Keratinocyte (primary cell): ENCODE data around the gene LGR4. TPM values are rescaled to one million over a fixed set of nuclear protein-coding genes. Genes with fewer than 3 reads are reported as not detected.

Experiments used
- DNase-seq: peaks from one replicate; pipeline ENCODE4 v3.0.0-alpha.2; 2011; ENCODE audit warnings: low read depth, missing footprints, low spot score
- FAIRE-seq: peaks from 2 replicates; lab custom pipeline; 2011; peaks lifted over from hg19 to GRCh38; lab: Jason Lieb, UNC
- H2AFZ ChIP-seq: 2 replicates; pipeline ENCODE4 v1.6.0; 2012; ENCODE audit warnings: low read length, control low read depth, inconsistent platforms; ENCODE audit not compliant: control insufficient read depth
- H3K27ac ChIP-seq: 2 replicates; pipeline ENCODE4 v1.5.1; 2011; ENCODE audit warnings: low read length; ENCODE audit not compliant: control insufficient read depth, insufficient read depth
- H3K27me3 ChIP-seq: 3 replicates; pipeline ENCODE4 v1.6.0; 2011; ENCODE audit warnings: low read length; ENCODE audit not compliant: control insufficient read depth, insufficient read depth; ENCODE audit errors: extremely low read depth
- H3K36me3 ChIP-seq, 2 experiments: 2 replicates in 1 of 2; 3 replicates in 1 of 2; pipeline ENCODE4 v1.5.1; 2011; ENCODE audit warnings: low read length in 2 of 2, mild to moderate bottlenecking in 1 of 2; ENCODE audit not compliant: control insufficient read depth in 2 of 2, insufficient read depth in 2 of 2; ENCODE audit errors: extremely low read depth in 1 of 2
- H3K4me1 ChIP-seq: 3 replicates; pipeline ENCODE4 v1.5.1; 2011; ENCODE audit warnings: low read length; ENCODE audit not compliant: control insufficient read depth, insufficient read depth; ENCODE audit errors: extremely low read depth
- H3K4me2 ChIP-seq: 3 replicates; pipeline ENCODE4 v1.6.0; 2011; ENCODE audit warnings: low read depth, low read length; ENCODE audit not compliant: control insufficient read depth, insufficient read depth; ENCODE audit errors: extremely low read depth
- H3K4me3 ChIP-seq, 3 experiments: fragments of 200-600 bp in 1 of 3; sonication (generic) in 1 of 3; 2 replicates in 2 of 3; 3 replicates in 1 of 3; pipeline ENCODE4 v1.5.1; 2011 to 2016; ENCODE audit warnings: low read length in 3 of 3, mild to moderate bottlenecking in 3 of 3, control low read depth in 2 of 3, inconsistent platforms in 1 of 3, low read depth in 1 of 3, mixed read lengths in 1 of 3, mixed run types in 1 of 3, moderate library complexity in 1 of 3; ENCODE audit not compliant: control insufficient read depth in 2 of 3, insufficient read depth in 2 of 3; ENCODE audit errors: extremely low read depth in 1 of 3
- H3K79me2 ChIP-seq: 2 replicates; pipeline ENCODE4 v1.6.0; 2012; ENCODE audit warnings: low read length; ENCODE audit not compliant: control insufficient read depth, insufficient read depth
- H3K9ac ChIP-seq: 3 replicates; pipeline ENCODE4 v1.6.0; 2011; ENCODE audit warnings: low read length; ENCODE audit not compliant: control insufficient read depth, insufficient read depth; ENCODE audit errors: extremely low read depth
- H3K9me1 ChIP-seq: 3 replicates; pipeline ENCODE4 v1.6.0; 2011; ENCODE audit warnings: low read length; ENCODE audit not compliant: control insufficient read depth, insufficient read depth; ENCODE audit errors: extremely low read depth
- H3K9me3 ChIP-seq: 2 replicates; pipeline ENCODE4 v1.5.1; 2012; ENCODE audit warnings: low read depth, low read length; ENCODE audit not compliant: control insufficient read depth
- H4K20me1 ChIP-seq: 3 replicates; pipeline ENCODE4 v1.6.0; 2011; ENCODE audit warnings: low read length; ENCODE audit not compliant: control insufficient read depth, insufficient read depth; ENCODE audit errors: extremely low read depth
- CTCF ChIP-seq, 3 experiments: IDR thresholded peaks in 1 of 3; conservative IDR thresholded peaks in 1 of 3; optimal IDR thresholded peaks in 1 of 3; 2 replicates in 2 of 3; 3 replicates in 1 of 3; pipeline versions ENCODE3 to v1.5.1; 2011; ENCODE audit warnings: low read length in 3 of 3, mild to moderate bottlenecking in 3 of 3, moderate library complexity in 2 of 3, control low read depth in 1 of 3, inconsistent platforms in 1 of 3; ENCODE audit not compliant: insufficient read depth in 2 of 3; ENCODE audit errors: extremely low read depth in 1 of 3
- EZH2 ChIP-seq: IDR thresholded peaks from one replicate; pipeline ENCODE4 v1.6.1; 2012; ENCODE audit warnings: inconsistent platforms, mild to moderate bottlenecking, low read length, moderate library complexity
- dilution Hi-C: fragments of 300-500 bp; cut with MboI; formaldehyde crosslinking; loops from one replicate; pipeline ENCODE4 v1.7.0; 2020; ENCODE audit warnings: low sequenced_read_pairs; ENCODE audit not compliant: extremely low pct_ligation_motif_present
- polyA plus RNA-seq, 5 experiments: library from polyadenylated mRNA; depleted of rRNA in 3 of 5; stranded (reverse) in 3 of 5; stranded (forward) in 1 of 5; unstranded in 1 of 5; fragments of >200 nt; gene quantifications; 1 replicate in 1 of 5; 2 replicates in 3 of 5; 3 replicates in 1 of 5; pipeline versions ENCODE4 v1.2.1 to v1.2.3, GENCODE V29; 2011 to 2012; ENCODE audit warnings: missing spikeins in 2 of 5, low read depth in 1 of 5, low replicate concordance in 1 of 5

Gene LGR4
- polyA plus RNA-seq, 1 donor (not counting 4 experiments of a cell fraction or from before 2014, with no cell fraction given), result 49.7 TPM

DNA sequence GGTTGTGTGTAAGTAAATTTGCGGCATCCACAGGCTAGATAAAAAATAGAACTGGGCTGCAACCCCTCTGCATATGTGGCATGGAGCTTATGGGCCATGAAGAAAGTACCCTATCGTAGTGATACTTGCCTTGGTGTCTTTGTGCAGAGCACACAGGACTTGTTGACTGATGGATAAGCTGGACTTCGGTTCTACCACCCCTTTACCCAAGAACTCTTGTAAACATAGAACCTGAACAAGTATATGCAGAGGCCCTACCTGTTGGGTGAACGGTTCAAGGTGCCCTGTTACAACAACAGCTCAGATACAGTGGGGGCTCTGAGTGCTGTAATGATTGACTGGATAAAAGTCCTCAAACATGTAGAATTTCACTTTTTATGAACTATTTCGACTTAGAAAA, 3.0 kb upstream of the LGR4 start:
- FAIRE-seq (no peak), DNase-seq (no peak)
- Histone ChIP-seq H3K4me1 (peaks cover 4% of the 10 kb centered on the region), H3K9me1 (no peaks in the 10 kb centered on the region), H3K27me3 (no peaks in the 10 kb centered on the region), H4K20me1 (no peaks in the 10 kb centered on the region), H3K4me2 (no peak overlapping the region), H3K79me2 (peaks cover 19% of the 10 kb centered on the region), H2AFZ (no peak overlapping the region), H3K9me3 (no peaks in the 10 kb centered on the region), H3K27ac (no peak overlapping the region), H3K36me3 (no peaks in the 10 kb centered on the region), H3K9ac (no peak overlapping the region), H3K4me3 (no peak overlapping the region)
- no peak for TF ChIP-seq CTCF (optimal IDR thresholded peaks at IDR 0.05 in 1 of 3, IDR thresholded peaks at IDR 0.05 in 1 of 3, conservative IDR thresholded peaks at IDR 0.05 in 1 of 3; ENCODE audit: extremely low read depth in 1 of 3, insufficient read depth in 2 of 3, low read length in 3 of 3)
- TF ChIP-seq EZH2, result no peak
- dilution Hi-C loops, result loop anchor here (25.0 kb wide), 1 partner anchor 288 kb away; no protein-coding TSS in a partner anchor

DNA sequence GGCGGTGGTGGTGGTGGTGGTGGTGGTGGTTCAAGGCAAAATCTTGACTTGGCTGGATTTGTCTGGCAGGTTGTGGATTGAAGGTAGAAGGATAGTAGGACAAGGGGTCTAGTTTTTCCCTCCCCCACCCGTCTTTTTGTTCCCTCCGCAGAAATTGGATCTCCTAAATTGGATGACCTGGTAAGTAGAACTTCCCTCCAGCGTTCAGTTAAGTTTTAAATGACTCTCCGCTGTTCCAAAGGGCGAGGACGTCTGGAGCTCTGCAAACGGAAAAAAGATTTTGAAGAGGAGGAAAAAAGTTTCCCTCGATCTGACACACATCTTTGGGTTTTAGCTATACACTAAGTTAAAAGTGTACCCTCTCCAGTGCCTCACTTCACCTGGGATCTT, 422 bp upstream of the LGR4 start:
- dilution Hi-C loops, result no loop called here
- no peaks in the 10 kb centered on the region for H3K9me1 ChIP-seq
- H3K9me3 ChIP-seq, result no peaks in the 10 kb centered on the region
- peak overlapping the region; percentile 77 for H2AFZ ChIP-seq
- H3K4me2 ChIP-seq, result peak overlapping the region; percentile 85
- no peaks in the 10 kb centered on the region for H4K20me1 ChIP-seq
- H3K27me3 ChIP-seq, result no peaks in the 10 kb centered on the region
- H3K4me3 ChIP-seq, result peak overlapping the region; percentile 53 to 88 (median 77)
- H3K4me1 ChIP-seq, result peaks cover 22% of the 10 kb centered on the region
- peaks cover 33% of the 10 kb centered on the region for H3K79me2 ChIP-seq
- peak overlapping the region; percentile 33 for H3K9ac ChIP-seq
- FAIRE-seq, result peak; percentile 51
- no peak for DNase-seq
- TF ChIP-seq CTCF (optimal IDR thresholded peaks at IDR 0.05 in 1 of 3, IDR thresholded peaks at IDR 0.05 in 1 of 3, conservative IDR thresholded peaks at IDR 0.05 in 1 of 3; ENCODE audit: extremely low read depth in 1 of 3, insufficient read depth in 2 of 3, low read length in 3 of 3) (no peak), EZH2 (no peak)
- H3K27ac ChIP-seq, result peak overlapping the region; percentile 15
- no peaks in the 10 kb centered on the region for H3K36me3 ChIP-seq
